ENCODE measurements around the gene CREBBP.
"Not testable (repeated sequence)": the region's sequence is repeated elsewhere in the genome, so short reads cannot be mapped to it uniquely, and the experiment has no call there.

CREBBP gene

GRCh38 chr16:3915426-3916260, 35.1 kb upstream of the CREBBP start:
- Histone ChIP-seq H3K27me3 (no peaks in the 10 kb centered on the region), H3K4me1 (no peaks in the 10 kb centered on the region), H3K9me3 (no peaks in the 10 kb centered on the region), H3K36me3 (no peaks in the 10 kb centered on the region), H3K4me3 (ENCODE audit: low read depth, low read length) (no peak overlapping the region)
- TF ChIP-seq CTCF (IDR thresholded peaks at IDR 0.05; ENCODE audit: low read depth, low read length), result no peak
- DNase-seq, result no peak

GRCh38 chr16:3912897-3913296, 32.4 kb upstream of the CREBBP start:
- no peak for DNase-seq
- TF ChIP-seq CTCF (IDR thresholded peaks at IDR 0.05; ENCODE audit: low read depth, low read length), result no peak
- Histone ChIP-seq H3K36me3 (no peaks in the 10 kb centered on the region), H3K9me3 (no peaks in the 10 kb centered on the region), H3K27me3 (no peaks in the 10 kb centered on the region), H3K4me1 (no peaks in the 10 kb centered on the region), H3K4me3 (ENCODE audit: low read depth, low read length) (no peak overlapping the region)

GRCh38 chr16:3912373-3912772, 31.9 kb upstream of the CREBBP start:
- Histone ChIP-seq H3K9me3 (no peaks in the 10 kb centered on the region), H3K36me3 (no peaks in the 10 kb centered on the region), H3K27me3 (no peaks in the 10 kb centered on the region), H3K4me3 (ENCODE audit: low read depth, low read length) (no peak overlapping the region), H3K4me1 (no peaks in the 10 kb centered on the region)
- no peak for DNase-seq
- TF ChIP-seq CTCF (IDR thresholded peaks at IDR 0.05; ENCODE audit: low read depth, low read length), result no peak

DNA sequence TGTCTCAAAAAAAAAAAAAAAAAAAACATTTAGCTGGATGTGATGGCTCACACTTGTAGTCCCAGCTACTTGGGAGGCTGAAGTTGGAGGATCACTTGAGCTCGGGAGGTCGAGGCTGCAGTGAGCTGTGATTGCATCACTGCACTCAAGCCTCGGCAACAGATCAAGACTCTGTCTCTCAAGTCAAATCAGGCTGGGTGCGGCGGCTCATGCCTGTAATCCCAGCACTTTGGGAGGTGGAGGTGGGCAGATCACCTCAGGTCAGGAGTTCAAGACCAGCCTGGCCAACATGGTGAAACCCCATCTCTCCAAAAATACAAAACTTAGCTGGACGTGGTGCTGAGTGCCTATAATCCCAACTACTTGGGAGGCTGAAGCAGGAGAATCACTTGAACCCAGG, 31.2 kb upstream of the CREBBP start:
- DNase-seq; H3K4me3 ChIP-seq (ENCODE audit: low read depth, low read length); H3K27me3 ChIP-seq; H3K4me1 ChIP-seq; H3K9me3 ChIP-seq; H3K36me3 ChIP-seq: not testable (repeated sequence)

DNA sequence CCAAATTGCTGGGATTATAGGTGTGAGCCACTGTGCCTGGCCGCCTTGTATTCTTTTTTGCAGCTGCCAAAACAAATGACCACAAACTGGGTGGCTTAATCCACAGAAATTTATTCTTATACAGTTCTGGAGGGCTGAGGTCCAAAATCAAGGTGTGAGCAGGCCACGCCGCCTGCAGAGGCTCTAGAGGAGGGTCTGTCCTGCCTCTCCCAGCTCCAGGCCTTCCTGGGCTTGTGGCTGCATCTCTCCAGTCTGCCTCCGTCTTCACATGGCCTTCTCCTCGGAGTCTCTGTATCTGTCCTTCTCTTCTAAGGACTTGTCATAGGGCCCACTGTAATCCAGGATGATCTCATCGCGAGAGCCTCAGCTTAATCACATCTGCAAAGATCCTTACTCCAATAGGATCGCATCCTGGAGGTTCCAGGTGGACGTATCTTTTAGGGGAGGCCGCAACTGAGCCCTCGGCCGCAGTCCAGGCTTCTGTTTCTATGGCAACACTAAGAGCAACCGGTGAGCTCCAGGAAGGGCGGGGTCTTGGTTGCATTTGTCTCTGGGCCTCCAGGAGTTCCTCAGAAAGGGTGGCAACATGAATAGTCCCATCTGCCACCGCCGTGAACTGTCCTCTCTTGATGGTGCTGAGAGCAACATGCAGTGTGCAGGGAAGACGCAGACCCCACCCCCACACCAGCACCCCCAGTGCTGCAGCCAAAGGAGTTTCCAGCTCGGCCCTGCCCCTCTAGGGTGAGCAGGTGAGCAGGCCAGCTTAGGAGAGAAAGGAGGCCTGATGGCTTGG, 29.5 kb upstream of the CREBBP start:
- Histone ChIP-seq H3K4me1 (no peaks in the 10 kb centered on the region), H3K4me3 (ENCODE audit: low read depth, low read length) (no peak overlapping the region), H3K27me3 (no peaks in the 10 kb centered on the region), H3K36me3 (no peaks in the 10 kb centered on the region), H3K9me3 (no peaks in the 10 kb centered on the region)
- DNase-seq, result no peak
- TF ChIP-seq CTCF (IDR thresholded peaks at IDR 0.05; ENCODE audit: low read depth, low read length), result no peak

GRCh38 chr16:3908951-3909437, 28.5 kb upstream of the CREBBP start:
- Histone ChIP-seq H3K9me3 (no peaks in the 10 kb centered on the region), H3K27me3 (no peaks in the 10 kb centered on the region), H3K4me1 (no peaks in the 10 kb centered on the region), H3K4me3 (ENCODE audit: low read depth, low read length) (no peak overlapping the region), H3K36me3 (no peaks in the 10 kb centered on the region)
- no peak for TF ChIP-seq CTCF (IDR thresholded peaks at IDR 0.05; ENCODE audit: low read depth, low read length)
- no peak for DNase-seq
